Prostate gland (tissue), 2 donors: ENCODE data around the gene ZNF813.

Experiments used
- POLR2A ChIP-seq: fragments of 450-650 bp; IDR thresholded peaks from one replicate; pipeline ENCODE4 v1.6.1; 2016; ENCODE audit warnings: antibody characterized with exemption, mild to moderate bottlenecking
- TF ChIP-seq, protein P1 (sequence below), 4 experiments: fragments of 200-600 bp in 2 of 4; fragments of 450-650 bp in 2 of 4; sonication (generic) in 2 of 4; IDR thresholded peaks; 1 replicate in 3 of 4; 2 replicates in 1 of 4; pipeline ENCODE4 v1.5.1; 2016 to 2019; ENCODE audit warnings: antibody characterized with exemption in 4 of 4, mild to moderate bottlenecking in 2 of 4, moderate library complexity in 2 of 4

DNA sequence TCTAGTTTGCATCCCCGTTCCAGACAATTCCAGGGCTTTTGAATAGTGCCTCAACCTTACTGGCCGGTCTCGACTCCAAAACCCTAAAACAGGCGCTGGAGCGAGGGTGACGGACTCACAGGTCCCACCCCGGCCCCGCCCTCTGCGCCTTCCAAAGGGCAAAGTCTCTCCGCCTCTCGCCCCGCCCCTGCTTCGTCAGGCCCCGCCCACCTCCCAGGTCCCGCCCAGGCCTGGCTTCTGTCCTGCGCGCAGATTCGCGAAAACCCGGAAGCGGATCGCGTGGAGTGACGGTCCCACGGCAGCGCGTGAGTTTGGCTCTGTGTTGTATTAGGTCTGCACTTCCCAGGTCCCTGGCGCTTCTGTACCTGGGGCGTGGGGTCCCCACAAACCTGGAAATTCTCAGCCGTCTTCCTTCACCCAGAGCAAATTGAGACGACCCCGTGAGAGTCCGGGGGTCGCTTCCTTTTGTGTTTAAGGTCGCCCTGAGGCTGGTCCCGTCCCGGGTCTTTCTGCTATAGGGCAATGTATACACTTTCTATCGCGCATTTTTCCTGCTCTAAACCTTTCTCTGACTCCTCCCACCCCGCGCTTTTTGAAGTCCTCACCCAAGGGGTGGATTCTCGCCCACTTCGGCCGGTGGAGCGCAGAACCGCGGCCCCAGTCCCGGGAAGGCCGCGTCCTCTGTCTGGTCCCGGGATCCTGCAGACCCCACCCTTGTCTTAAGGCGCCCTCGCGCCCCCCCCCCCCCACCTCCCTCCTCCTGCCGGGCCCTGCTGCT lies at the start of gene ZNF813:
- TF ChIP-seq, protein P1, sequence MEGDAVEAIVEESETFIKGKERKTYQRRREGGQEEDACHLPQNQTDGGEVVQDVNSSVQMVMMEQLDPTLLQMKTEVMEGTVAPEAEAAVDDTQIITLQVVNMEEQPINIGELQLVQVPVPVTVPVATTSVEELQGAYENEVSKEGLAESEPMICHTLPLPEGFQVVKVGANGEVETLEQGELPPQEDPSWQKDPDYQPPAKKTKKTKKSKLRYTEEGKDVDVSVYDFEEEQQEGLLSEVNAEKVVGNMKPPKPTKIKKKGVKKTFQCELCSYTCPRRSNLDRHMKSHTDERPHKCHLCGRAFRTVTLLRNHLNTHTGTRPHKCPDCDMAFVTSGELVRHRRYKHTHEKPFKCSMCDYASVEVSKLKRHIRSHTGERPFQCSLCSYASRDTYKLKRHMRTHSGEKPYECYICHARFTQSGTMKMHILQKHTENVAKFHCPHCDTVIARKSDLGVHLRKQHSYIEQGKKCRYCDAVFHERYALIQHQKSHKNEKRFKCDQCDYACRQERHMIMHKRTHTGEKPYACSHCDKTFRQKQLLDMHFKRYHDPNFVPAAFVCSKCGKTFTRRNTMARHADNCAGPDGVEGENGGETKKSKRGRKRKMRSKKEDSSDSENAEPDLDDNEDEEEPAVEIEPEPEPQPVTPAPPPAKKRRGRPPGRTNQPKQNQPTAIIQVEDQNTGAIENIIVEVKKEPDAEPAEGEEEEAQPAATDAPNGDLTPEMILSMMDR (IDR thresholded peaks at IDR 0.05): no peak
- TF ChIP-seq POLR2A: peak; percentile 61
